GM18520 (cell line): ENCODE data around the gene OR1D5.
"Not testable (repeated sequence)": the region's sequence is repeated elsewhere in the genome, so short reads cannot be mapped to it uniquely, and the experiment has no call there.

Source experiments
- ATAC-seq: cut with Tn5 transposase; IDR thresholded peaks from one replicate; pipeline ENCODE4 v1.9.1; 2021; ENCODE audit not compliant: unreplicated experiment

Gene OR1D5, protein sequence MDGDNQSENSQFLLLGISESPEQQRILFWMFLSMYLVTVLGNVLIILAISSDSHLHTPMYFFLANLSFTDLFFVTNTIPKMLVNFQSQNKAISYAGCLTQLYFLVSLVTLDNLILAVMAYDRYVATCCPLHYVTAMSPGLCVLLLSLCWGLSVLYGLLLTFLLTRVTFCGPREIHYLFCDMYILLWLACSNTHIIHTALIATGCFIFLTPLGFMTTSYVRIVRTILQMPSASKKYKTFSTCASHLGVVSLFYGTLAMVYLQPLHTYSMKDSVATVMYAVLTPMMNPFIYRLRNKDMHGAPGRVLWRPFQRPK

DNA sequence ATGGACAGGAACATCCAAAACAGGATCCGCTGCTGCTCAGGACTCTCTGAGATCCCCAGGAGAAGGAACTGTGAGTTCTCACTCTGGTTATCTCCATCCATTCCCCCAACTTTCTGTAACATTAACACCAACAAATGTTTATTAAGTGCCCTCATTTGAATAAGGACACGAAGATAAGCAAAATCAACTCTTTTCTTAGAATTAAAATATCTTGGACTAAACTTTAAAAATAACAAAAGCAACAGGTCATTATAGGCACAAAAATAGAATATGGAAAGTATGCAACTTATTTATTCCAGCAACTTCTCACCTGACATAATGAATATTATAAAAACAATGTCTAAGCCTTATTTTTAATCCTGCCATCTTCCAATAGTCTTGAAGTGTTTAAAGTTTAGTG is at the start of gene OR1D5:
OR1D5 (minus strand) TSS at position 101 of the 400 bp plus-strand sequence; CDS start at position 101, 0 bp downstream.
- not testable (repeated sequence) for ATAC-seq

DNA sequence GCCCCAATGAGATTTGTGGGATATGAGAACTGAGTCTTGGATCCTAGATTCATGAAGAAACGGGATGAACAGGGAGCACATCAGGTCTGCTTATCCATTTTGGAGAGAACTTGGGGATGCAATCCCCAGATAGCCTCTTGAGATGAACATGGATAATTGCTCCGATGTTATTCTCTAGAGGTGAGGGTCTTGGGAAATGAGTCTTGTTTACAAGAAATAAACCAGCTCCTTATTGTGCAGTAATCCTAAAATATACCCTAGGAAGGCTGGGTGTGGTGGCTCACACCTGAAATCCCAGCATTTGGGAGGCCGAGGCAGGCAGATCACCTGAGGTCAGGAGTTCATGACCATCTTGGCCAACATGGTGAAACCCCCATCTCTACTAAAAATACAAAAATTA is 40.9 kb upstream of the OR1D5 start, which contains the start of gene OR1D2:
OR1D2 (minus strand) TSS at position 101 of the 400 bp plus-strand sequence. CDS start 11,426 bp downstream, outside the sequence.
- ATAC-seq: no peak

DNA sequence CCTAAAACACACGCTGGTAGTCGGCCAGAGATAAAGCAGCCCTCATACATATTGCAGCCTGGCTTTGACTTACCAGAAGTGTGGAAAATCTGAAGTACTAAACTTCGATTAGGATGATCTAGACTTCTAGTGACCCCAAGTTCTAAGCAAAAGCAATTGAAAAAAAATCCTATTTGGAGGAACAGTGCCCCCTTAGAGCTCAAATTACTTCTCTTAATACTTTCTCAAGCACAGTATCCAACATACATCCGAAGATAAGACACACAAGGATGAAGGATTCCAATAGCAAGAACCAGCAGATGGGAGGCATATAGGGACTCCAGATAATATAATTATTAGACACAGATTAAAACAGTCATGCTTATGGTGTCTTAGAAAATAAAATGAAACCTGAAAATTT is 10.4 kb upstream of the OR1D5 start:
- not testable (repeated sequence) for ATAC-seq

DNA sequence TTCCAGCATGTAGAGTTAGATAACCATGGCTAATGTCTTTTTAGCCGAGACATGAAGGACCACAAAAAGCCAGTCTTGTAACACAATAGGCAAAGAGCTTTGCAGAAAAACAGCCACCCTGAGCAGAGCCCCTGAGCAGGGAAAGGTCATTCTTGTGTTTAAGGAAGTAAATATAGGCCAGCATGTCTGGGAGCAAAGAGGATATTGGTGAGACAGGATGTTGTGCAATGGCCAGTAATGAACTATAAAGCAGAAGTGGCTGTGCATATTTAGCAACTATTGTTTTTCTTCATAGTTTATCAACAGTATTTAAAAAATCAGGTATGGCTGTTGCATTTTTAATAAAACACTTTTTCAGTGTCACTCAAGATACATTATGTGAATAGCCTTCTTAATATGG is 1.8 kb upstream of the OR1D5 start:
- ATAC-seq: not testable (repeated sequence)

DNA sequence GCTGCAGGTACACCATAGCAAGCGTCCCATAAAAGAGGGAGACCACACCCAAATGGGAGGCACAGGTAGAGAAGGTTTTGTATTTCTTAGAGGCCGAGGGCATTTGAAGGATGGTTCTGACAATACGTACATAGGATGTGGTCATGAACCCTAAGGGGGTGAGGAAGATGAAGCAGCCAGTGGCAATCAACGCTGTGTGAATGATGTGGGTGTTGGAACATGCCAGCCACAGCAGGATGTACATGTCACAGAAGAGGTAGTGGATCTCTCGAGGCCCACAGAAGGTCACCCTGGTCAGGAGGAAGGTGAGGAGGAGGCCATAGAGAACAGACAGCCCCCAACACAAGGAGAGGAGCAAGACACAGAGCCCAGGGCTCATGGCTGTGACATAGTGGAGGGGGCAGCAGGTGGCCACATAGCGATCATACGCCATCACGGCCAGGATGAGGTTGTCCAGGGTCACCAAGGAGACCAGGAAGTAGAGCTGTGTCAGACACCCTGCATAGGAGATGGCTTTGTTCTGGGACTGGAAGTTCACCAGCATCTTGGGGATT is 506 bp downstream of the OR1D5 start:
- not testable (repeated sequence) for ATAC-seq

DNA sequence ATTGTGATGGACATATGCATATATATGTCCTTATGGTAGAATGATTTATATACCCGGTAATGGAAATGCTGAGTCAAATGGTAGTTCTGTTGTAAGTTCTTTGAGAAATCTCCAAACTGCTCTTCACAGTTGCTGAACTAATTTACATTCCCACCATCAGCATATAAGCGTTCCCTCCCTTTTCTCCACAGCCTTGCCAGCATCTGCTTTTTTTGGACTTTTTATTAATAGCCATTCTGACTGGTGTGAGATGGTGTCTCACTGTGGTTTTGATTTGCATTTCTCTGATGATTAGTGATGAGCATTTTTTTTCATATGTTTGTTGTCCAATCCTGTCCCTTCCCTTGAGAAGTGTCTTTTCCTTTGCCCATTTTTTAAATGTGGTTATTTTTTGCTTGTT is 8.5 kb downstream of the OR1D5 start:
- not testable (repeated sequence) for ATAC-seq

DNA sequence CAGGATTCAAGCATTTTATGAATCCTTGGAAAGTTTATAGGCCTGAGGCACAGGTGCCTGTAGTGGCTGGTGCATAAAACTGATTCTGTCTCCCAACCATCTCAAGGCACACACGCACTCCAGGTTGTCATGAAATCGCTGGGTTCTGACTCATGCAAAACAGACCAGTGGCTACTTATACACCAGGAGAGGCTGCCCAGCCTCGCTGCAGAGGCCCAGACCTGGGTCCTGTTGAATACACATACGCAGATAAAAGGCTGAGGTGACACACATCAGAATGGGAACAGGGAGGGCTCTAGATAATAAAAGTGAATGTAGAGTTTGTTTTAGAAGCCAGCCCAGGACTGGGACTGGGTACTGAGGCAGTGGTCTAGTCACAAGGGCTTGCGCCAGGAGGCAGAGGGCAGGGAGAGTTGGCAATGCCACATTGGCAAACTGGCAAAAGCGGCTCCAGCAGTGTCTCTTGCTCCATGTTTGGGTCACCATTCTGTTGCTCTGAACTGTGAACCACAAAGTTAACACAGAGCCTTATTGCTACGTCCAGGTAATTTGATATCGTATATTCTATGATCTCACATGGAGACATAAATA is 13.6 kb downstream of the OR1D5 start:
- ATAC-seq: no peak

DNA sequence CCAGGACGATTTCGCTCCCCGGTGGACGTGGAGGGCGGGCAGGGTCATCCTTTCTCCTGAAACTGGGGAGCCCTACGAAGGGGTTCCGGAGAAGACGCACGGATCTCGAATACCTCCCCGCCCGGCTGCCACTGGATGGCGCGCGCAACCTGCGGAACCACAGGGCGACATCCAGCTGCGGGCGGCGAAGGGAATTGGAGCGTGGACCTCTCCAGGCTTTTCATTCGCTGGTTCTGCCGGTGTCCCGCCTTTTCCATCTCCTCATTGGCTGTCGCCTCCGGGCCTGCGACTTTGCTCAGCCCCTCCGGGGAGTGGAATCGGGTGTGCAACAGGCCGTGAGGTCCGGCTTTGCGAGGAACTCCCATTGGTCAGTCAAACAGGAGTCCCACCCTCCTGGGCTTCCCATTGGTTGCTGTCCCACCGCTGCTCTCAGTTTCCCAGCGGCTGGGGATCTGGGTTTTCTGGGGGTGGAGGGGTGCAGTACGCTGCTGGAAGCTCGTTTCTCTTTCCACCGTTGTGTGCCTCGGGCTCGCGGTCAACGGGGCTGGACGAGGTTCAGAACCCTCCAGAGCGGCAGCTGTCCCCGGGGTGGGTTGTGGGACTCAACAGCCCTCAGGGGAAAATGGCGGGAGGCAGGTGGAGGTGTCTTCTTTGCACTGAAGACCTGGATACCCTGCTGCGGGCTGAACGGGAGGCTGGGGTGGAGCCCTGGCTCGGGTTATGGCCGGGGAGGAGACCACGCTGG is 14.5 kb downstream of the OR1D5 start:
- no peak for ATAC-seq

DNA sequence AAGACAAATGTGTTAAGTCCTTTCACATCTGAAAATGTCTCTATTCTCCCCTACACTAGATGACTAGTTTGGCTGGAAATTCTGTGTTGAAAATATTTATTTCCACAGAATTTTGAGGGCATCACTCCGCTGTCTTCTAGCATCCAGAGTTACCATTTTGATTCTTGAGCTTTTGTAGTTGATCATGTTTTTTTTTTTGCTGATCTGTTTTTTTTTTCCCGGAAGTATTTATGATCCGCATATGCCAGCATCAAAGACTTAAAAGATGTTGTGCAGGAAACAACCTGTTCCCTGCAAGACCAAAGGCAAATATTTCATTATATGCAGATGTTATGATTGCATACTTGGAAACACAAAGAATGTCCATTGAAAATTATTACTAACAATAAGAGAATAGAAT is 16.7 kb downstream of the OR1D5 start:
- ATAC-seq: no peak

DNA sequence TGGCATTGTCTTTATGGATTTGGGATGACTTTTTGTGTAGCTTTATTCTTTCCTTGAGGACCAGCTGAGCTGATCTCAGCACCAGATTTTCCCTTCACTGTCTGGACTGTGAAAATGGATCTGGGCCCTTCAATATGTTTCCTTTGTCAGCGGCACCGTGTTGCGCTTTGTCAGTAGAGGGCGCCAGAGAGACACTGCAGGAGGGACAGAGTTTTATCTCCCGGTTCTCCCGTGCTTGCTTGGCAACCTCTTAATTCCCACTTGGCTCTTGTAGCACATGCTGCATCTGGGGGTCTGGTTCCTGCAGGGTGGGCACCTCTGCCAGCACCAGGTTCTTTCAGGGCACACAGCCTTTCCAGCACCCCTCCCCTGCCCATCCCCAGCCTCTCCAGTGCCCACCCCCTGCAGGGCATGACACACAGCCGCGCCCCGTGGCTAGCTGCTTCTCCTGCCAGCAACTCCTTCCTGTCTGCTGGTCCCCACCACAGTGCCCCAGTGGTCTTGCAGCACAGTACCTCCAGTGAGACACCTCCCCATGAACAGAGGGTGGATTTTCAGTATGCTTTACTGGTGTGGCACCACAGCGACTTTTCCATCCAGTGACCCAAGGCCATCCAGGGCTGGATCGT is 19.6 kb downstream of the OR1D5 start:
- ATAC-seq: no peak

DNA sequence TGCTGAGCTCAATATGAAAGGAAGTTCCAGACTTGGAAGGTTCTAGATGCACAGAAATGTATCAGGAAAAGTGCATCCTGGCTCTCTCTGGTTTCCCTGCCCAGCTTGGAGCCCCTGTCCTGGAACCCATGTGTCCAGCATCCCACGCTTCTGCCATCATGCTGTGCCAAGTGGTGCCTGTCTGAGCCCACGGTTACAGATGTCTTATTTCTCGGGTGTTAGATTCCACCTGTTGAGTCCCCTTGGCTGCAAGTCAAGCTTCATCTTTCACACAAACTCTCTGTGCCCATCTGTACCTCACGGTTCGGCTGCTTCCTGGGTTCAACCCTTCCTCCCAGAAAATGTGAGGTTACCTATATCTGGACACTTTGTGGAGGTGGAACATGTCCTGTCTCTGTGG is 22.5 kb downstream of the OR1D5 start:
- no peak for ATAC-seq

DNA sequence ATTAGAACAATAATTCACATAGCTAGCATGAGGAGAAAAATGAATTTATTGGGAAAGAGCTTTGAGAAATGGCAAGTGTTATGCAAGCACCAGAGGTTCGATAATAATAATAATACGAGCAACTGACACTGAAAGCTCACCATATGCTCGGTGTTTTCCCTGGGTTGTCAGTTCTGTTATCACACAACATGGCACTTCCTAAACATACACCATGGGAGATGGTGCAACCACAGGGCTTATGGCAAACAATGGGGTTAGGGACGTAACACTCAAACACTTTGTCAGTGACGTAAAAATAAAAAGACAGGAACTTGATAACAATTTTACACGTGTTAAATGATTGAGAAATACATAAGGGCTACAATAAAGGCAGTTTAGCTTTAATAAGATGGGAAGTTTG is 23.7 kb downstream of the OR1D5 start:
- ATAC-seq: no peak

DNA sequence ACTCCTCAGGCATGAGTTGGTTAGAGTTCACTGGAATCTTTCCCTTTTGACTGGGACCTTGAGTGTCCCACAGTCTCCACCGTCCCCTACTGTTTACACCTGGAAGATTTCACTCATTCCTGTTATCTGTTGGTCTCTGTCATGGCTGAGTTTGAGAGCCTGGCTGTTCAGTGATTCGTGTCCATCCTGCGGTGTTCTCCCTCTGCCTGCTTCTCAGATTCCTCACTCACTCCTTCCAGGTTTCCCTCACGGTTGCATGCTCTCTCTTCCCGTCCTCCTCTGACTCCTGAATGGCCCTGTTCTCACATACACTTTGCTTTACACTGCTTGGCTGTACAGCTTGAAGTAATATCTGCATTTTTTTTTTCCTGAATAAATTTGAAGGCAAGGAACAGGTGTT is 24.5 kb downstream of the OR1D5 start:
- no peak for ATAC-seq

DNA sequence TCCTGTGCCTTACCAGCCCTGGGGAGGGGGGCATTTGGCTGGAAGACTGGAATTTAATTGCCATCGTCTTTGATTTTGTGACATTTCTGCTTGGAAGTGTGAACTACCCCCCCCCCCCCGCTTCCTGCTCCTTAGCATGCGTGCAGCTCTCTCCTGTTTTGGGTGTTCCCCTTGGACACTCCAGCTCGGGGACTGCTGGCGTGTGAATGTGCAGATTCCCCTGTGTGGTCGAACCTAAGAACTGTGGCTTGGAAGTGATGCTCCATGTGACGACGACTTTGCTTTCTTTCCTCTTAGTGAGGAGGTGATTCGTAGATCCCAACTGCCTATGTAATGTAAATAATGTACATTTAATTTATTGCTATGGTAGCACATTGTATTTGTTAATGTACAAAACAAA is 26.1 kb downstream of the OR1D5 start:
- no peak for ATAC-seq

DNA sequence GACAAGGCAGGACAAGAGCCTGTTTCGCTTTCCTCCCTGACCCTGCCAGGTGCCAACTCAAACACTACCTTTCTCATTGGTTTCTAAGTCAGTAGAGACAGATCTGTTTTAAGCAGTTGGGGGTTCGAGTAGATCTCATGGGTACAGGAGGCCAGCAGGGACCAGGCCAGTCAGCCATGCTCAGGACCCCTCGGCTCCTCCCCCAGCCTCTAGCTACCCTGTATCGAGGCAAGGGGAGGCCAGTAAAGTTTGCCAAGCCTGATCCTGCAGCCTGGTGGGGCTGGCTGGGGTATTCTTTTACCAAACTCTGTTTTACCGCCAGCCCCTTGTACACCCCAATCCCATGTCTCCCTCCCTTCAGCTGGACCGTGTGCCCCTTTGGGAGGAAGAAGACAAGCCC is 26.6 kb downstream of the OR1D5 start:
- no peak for ATAC-seq

DNA sequence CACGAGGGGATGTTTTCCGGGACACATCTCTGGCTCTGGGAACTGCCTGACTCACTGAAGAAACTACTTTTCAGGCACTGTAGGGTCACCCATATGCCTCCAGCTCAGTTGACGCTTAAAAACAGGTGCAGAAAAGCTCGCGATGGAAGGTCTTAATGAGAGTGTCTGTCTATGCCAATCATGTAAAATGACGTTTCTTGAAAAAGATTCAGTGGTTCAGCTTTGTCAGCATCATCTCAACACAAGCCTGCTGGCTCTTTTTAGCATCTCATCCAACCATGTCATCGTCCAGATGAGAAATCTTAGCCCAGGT is 27.5 kb downstream of the OR1D5 start:
- no peak for ATAC-seq

DNA sequence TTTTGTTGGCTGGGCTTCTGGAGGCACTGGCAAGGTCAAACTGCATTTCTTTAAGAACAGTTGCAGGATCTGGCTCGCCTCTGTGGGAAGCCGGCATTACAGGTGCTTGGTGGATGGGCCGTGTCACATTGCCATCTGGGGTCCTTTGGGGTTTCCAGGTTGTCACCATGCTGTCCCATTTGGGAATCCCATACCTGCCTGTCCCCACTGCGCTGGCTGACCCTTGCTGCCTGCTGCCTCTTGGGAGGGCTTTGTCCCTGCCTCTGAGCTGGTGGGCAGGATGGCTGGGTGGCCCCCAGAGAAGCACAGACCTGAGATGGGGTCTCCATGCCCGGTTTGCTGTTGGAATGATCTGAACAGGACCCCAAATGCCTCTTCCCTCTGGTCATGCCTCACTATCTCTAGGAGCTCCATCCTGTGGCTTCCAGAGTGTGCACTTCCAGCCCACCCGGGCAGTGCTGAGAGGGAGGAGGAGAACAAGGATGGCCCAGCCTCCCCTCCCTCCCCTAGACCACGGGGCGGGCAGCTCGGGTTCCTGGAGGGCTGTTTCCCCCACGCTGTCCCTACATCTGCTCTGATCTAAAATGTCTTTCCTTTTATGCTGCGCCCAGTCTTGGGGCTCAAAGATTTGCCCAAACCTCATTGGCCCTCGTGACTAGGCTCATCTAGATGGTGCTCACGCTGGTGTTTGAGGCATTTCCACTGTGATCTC is 28.0 kb downstream of the OR1D5 start:
- ATAC-seq: no peak

DNA sequence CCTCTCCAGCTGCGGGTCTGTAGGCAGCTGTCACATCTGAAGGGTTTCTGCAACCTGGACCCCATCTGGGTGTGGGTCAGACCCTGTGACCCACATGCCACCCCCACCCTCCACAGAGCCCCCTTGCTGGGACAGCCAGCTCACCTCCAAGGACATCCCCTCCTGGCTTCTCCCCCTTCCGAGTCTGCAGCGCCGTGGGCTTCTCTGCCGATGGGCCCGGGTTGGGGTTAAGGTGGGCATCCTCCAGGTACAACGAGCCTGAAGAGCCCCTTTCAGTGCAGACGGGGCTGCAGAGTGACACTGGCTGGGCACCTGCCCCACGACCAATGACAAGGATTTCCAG is 28.9 kb downstream of the OR1D5 start:
- ATAC-seq: no peak

DNA sequence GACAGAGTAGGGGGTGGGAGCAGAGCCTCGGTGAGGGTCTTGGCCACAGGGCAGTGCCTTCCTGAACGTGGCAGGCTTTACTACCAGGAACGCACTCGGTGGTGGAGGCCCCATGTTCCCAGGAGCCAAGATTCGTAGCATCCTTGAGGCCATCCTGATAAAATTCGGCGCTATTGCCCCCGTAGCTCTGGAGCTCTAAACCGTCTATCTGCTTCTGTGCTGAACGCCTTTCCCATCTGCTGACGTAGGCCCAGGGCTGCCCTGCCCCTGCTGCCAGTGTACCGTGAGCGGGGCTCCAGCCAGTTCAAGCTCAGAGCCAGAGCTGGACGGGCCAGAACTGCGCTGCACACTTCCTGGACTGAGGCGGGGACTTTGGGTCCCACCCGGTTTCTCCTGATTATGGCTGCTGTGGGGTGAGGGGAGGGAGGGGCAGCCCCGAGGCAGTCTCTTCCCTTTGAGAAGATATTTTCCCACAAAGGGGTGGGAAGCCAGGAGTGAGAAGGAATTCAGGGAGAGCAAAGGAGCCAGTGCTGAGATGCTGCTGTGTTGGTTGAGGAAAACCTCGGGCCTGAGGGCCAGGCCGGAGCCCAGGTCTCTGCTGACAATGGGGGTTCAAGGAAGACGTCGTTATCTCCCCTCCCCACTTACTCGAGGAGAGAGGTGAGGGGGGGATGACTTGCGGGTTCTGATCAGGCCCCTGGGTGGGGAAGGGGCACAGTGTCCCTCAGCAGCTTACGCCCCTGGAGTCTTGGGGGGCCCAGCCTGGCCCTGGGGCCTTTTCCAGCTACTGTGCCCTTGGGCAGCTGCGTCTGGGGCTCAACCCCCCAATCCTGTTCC is 29.4 kb downstream of the OR1D5 start:
- no peak for ATAC-seq

DNA sequence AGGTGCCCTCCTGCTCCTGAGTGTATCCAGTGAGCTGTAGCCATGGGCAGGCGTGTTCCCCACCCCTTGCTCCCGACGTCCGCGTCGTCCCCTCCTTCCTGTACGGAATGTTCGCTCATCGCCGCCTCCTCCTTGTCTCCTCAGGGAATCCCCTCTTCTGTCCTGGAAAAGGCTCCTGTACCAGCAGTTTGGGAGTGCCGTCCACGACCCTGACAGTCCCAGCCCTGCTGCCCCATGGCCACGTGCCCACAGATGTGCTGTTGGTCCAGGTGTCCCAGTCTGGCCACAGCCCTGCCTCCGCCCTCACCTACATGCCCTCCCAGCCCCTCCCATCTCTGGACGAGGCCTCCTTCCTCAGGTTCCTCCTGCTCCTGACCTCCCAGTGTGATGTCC is 30.2 kb downstream of the OR1D5 start:
- ATAC-seq: no peak
